Measurements from ENCODE around the gene COMTD1.
"Not testable (repeated sequence)": the region's sequence is repeated elsewhere in the genome, so short reads cannot be mapped to it uniquely, and the experiment has no call there.

The COMTD1 gene

DNA sequence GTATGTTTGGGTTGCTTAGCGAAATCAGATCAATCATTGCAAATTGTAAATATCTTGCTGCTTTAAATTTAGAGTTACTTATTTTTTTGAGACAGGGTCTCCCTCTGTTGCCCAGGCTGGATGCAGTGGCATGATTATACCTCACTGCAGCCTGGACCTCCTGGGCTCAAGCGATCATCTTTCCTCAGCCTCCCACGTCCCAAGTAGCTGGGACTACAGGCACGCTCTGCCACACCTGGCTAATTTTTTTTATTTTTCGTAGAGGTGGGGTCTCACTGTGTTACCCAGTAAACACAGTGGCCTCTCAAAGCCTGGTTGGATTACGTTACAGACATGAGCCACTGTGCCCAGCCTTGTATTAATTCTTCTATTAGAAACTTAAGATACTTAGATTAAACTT, 23.4 kb downstream of the COMTD1 start:
- no peak for DNase-seq

DNA sequence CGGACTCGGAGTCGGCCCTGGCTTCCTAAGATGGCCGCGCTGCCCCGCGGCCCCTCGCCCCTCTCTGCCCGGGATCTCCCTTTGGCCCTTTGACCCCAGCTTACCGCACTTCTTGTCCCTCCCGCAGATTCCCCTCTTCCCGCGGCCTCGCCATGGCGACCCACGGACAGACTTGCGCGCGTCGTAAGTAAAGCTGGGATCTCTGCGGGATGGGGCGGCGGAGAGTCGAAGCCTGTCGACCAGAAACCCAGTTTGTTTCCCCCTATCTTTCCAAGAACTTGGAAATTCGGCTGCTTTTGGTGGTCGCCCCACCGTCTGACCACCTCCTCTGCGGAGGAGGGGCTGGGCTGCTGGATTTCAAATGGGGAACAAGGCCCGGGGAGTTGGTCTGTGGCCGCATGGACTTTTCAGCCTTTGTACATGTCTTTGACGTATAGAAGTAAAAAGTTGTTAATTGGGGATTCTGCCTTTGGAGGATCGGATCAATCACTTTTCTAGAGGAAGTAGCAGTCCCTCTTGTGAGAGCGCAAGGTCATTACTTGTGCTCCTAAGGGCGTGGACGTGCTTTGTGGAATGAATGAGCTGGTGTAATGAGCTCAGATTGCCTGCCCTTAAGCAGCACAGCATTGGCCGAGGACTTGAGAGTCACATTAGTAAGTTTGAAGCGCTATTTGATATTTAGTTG, 24.6 kb downstream of the COMTD1 start:
- no peak for DNase-seq

DNA sequence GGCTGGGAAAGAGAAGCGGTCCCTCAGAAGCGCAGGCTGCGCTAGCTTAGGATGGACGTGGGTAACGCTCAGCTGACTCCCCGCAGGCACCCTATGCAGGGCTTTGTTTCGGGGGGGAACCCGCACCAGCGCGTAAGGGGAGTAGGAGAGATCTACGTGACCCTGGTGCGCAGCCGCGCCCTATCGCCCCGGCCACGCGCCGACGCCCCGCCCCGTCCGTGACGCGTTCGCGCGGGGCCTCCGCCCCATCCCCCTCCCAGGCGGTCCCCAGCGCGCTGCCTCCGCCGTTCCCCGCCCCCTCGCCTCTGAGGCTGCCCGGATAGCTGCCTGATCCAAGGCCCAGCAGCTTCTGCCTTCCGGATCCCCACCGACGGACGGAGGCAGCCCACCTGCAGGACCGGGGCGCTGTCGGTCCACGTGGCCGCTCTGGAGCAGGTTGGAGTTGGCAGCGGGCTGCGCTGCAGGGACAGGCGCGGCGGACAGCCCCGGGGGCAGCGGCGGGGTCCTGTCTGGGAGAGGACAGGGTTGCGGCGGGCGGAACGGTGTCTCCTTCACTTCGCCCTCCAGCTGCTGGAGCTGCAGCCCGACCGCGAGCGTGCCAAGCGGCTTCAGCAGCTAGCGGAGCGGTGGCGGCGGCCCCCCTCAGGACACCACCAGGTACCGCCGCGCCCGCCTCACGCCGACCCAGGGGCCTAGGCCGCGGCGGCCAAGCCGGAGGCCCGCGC, 25.3 kb downstream of the COMTD1 start, which contains the start of gene VDAC2:
VDAC2 (plus strand) TSS at position 515 of the 725 bp plus-strand sequence. CDS start 363 bp downstream, outside the sequence.
- DNase-seq, result peak; percentile 81

DNA sequence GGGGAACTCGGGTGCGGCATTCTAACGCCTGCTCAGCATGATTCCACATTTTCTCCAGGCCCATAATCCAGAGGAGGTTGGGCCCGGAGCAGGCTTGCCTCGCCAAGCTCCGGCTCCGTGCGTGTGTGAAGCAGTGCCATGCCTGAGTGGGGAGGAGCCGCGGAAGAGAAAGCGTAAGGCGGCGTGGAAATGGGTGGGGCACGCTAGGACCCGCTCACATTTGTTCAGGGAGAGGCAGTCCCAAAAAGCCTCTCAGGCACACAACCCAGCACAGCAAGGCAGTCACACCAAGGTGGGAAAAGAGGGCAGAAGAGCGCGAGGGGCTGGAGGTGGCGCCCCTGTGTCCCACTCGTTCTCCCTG, 25.9 kb downstream of the COMTD1 start:
- DNase-seq, result peak; percentile 52

DNA sequence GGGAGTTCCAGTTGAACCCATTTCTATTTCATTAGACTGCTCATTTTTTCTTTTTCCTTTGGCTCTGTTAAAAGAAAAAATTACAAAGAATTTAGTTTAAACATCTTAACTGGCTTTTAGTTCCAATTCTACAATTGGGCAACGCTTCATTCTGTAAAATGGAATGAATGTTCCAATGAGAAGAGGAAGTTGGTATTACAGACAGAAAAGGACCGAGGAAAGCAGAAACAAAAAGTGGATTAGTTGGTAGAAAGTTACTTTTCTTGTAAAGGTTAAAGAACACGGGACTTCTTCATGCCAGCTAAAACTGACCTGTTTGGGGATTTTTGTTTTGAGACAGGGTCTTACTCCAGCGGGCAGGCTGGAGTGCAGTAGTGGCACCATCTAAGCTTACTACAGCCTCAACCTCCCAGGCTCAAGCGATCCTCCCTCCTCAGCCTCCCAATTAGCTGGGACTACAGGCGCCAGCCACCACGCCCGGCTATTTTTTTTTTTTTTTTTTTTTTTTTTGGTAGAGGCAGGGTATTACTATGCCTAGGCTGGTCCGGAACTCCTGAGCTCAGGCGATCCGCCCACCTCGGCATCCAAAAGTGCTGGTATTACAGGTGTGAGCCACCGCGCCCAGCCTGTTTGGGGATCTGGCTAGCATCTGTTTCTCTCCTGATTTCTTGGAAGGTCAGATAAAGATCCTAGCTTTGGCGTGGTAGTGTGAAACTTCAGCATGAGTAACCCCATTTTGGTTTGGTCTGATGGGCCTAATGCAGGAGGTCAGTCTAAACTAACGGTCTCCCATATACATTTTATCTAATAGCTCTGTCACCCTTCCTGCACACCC, 26.5 kb downstream of the COMTD1 start:
- no peak for DNase-seq

DNA sequence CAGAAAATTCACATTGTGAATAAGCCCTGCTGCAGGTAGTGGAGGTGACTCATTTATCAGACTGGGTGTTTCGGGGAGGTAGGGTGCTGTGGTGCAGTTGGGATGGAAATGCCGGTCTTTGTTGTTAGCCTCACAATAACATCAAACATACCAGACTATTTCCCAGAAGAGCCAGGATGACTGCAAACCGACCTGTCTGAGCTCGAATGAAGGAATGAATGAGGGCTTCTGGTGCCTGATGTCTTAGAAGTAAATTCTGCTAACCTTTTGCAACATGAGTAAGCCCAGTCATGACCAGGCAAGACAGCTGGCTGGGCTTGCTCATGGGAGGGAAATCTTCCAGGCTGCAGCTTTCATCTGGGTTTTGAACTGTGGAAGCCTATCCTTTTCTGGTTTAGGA, 27.6 kb downstream of the COMTD1 start:
- no peak for DNase-seq

DNA sequence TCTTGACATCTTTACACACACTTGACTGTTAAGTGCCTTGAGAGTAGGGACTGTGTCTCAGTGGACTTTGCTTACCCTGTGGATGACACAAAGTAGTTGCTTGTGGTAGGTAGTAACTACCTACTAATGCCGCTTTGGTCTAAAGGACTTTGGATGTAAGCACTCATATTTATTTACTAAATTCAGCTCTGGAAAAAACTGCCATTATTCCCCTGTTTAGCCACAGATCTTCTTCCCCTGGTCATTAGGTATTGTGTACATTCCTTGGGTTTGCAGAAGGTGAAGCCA, 28.0 kb downstream of the COMTD1 start:
- DNase-seq, result no peak

DNA sequence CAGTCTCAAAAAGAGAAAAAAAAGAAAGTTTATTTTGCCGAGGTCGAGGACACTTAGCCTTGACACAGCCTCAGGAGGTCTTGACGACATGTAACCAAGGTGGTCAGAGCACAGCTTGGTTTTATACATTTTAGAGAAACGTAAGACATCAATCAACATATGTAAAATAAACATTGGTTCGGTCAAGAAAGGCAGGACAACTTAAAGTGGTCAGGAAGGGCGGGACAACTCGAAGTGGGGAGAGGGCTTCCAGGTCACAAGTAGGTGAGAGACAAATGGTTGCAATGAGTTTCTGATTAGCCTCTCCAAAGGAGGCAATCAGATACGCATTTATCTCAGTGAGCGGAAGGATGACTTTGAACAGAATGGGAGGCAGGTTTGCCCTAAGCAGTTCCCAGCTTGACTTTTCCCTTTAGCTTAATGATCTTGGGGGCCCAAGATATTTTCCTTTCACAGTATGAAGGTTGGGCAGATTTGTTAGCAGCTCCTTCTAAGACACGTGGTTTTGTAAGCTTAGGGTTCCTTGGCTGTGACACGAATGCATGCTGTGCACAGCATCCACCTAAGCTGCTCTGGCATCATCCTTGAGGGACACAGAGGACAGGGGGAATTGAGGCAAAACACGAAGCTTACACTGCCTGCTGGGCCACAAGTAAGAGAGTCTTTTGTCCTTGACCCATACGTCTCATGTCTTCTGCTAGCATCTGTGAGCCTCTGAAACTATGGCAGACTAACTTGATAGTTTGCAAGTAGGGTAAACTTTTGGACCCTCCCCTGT, 28.5 kb downstream of the COMTD1 start:
- DNase-seq, result no peak

DNA sequence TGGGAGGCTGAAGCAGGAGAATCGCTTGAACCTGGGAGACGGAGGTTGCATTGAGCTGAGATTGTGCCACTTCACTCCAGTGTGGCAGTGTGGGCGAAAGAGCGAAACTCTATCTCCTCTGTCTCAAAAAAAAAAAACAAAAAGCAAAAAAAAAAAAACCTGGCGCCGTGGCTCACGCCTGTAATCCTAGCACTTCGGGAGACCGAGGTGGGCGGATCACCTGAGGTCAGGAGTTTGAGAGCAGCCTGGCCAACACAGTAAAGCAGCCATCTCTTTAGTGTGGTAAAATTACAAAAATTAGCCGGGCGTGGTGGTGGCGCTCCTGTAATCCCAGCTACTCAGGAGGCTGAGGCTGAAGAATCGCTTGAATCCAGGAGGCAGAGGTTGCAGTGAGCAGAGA, 29.1 kb downstream of the COMTD1 start:
- not testable (repeated sequence) for DNase-seq

DNA sequence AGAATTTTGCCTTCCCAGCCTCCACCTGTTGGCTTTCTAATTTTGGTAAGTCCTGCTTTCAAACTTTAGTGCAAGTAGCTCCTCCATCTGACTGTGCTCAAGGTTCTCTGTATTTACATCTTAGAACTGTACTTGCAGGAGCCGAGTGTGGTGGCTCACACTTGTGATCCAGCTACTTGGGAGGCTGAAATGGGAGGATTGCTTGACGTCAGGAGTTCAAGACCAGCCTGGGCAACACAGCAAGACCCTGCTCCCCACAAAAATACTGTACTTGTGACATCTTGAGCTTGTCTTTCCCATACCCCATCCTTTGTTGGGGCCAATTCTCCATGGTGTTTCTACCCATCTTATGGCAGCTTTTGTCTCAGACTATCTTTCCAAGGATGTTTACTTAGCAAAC, 29.8 kb downstream of the COMTD1 start:
- no peak for DNase-seq

DNA sequence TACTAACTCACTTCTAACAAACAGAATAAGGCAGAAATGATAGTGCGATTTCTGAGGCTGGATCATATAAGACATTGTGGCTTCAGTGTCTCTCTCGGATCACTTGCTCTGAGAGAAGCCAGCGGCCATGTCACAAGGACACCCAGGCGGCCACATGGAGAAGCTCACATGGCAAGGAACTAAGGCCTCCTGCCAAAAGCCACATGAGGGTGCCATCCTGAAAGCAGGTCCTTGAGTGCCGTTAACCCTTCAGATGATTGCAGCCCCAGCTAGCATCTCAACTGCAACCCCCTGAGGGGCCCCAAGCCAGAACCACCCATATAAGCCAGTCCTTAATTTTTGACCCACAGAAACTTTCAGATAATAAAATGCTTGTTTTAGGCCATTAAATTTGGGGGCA, 32.0 kb downstream of the COMTD1 start:
- DNase-seq, result no peak

DNA sequence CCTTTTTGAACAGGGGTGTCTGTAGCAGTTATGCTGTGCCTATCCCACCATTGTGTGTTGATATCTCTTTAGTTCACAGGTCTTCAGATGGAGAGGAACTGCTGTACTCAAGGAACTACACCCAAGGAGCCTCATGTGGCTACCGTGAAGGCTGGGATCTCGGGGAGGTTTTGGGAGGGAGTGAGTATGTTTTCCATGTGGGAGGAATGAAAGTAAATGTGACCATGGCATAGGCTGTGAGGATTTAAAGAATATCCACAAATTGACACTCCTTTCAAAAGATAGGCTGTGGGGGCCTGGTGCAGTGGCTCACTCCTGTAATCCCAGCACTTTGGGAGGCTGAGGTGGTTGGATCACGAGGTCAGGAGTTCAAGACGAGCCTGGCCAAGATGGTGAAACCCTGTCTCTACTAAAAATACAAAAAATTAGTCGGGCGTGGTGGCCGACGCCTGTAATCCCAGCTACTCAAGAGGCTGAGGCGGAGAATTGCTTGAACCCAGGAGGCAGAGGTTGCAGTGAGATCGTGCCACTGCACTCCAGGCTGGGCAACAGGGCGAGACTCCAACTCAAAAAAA, 32.6 kb downstream of the COMTD1 start:
- DNase-seq, result not testable (repeated sequence)

DNA sequence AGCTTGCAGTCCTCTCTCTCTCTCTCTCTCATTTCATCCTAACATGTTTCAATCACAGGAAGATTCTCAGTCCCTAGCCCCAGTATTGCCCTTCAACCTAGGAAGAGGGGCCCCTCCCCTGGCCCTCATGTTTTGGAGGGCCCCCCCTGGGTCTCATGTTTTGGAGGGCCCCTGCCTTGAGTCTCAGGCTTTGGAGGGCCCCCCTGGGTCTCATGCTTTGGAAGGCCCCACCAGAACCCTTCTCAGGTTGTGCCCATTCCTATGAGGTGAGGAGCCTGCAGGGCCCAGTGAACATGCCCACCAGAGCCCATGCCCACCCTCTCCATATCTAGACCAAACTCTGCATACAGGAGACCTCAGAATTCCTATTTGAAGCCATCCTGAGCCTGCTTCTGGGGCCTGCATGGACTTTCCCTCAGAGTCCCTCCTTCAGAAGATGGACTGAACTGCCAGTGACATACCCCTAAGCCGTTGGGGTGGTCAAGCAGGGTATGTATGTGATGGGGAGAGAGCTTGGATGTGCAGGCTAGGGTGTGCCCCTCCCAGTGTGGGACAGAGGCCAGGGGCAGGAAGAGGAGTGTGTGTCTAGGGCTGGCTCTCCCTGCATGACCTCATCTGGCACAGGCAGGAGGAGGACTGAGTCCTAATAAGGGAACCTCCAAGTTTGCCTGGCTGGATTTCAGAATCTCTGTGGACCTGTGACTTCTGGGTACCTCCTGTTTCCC, 33.3 kb downstream of the COMTD1 start:
- DNase-seq, result no peak

DNA sequence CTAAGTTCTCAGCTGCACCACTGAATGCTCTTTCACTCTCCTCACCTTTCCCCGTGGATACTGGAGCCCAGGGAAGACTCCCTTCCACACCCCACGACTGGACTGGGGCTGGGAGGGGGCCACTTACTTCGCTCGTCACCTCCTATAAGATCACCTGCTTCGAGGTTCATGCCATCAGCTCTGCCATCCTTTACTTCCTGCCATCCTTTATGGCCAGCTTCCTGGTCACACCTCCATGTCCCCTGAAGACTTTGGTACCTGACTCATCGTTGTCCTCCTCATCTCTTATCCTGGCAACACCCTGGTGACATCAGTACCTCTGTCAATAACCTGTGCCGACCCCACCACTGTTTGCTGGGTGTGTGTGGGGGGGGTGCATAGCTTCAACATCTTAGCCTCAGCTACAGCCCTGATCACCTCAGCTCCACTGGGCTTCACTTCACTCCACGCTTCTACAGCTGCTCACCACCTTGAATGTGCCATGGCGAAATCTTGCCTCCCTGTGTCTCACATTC, 33.9 kb downstream of the COMTD1 start:
- no peak for DNase-seq

DNA sequence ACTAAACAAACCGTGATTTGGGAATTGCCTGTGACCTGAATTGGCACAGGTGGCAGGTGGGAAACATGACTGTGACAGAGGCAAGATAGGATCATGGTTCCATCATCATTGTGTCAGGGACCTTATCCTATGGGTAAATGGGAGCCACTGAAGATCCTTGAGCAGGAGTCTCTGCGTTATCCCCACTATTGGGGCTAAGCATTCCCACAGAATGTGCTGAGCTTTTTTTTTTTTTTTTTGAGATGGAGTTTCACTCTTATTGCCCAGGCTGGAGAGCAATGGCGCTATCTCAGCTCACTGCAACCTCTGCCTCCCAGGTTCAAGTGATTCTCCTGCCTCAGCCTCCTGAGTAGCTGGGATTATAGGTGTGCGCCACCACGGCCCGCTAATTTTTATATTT, 35.8 kb downstream of the COMTD1 start:
- not testable (repeated sequence) for DNase-seq

DNA sequence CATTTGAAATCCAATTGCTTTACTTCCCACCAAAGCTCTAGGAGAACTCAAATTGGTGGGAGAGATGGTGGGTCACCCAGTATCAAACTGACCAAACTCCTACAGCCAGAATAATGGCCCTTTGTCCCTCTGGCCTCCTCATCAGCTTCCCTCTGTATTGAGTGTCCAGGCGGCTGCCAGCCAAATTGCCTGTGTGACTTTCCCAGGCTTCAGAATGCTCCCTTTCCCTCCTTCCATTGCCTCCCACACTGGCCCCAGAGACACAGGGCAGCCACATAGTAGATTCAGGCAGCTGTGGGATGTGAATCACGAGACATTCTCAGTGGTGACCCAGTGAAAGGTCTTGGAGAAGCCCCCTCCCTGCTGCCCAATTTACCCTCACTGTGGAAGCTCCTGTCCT, 37.9 kb downstream of the COMTD1 start:
- no peak for DNase-seq

DNA sequence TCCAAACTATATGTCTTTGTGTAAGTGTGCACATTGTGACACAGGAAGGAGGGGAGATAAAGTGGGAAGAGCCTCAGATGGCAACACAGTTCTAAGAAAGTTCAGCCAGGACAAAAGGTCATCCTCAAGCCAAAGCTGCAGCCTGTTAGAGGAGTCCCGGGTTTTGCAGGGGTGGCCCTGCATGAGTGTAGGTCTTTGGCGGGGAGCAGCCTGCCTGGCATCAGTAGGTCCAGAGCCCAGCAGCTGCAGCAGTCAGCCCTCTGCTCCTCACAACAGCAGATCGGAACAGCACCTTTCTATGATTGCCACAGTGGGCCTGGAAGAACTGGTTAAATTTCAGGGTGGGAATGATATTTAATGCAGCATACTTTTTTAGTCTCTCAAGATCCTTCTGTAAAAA, 38.7 kb downstream of the COMTD1 start:
- DNase-seq, result no peak

DNA sequence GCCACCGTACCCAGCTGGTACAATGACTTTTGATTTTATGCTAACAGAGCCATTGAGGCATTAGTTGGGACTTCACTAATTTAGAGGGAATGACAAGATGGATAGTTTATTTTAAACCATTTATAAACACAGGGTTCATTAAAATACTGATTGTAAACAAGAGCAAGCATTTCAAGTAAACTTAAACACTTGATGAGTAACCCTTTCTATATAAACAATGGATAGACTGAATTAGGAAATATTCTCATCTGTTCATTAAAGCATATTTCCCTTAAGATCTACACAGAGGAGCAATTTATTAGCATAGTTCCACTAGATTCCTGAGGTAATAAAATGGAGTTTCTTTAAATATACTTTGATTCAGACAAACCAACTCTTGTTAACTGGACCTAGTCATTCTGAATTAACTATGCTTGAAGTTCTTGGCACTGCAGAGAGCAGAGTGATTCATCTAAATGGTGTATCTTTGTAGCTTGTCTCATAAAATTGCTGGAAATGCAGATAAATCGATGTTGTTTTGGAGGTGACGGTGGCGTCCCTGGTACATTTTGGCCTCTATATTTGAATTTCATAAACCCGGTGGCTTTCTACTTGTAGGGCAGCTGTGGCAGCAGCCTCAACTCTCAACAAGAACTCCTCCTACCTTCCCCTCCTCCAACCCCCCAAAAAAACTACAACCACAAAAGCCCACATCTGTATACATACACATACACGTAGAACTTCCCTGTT, 40.6 kb downstream of the COMTD1 start:
- no peak for DNase-seq

DNA sequence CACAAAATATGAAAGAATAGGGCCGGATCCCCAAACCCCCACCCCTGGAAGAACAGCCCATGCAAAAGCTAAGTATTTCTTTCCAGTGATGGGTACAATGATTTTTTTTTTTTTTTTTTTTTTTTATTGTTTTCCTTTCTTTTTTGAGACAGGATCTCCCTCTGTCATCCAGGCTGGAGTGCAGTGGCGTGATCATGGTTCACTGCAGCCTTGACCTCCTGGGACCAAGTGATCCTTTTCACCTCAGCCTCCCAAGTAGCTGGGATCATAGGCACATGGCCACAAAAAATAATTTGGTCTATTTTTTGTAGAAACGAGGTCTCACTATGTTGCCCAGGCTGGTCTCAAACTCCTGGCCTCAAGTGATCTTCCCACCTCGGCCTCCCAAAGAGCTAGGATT, 41.1 kb downstream of the COMTD1 start:
- not testable (repeated sequence) for DNase-seq

DNA sequence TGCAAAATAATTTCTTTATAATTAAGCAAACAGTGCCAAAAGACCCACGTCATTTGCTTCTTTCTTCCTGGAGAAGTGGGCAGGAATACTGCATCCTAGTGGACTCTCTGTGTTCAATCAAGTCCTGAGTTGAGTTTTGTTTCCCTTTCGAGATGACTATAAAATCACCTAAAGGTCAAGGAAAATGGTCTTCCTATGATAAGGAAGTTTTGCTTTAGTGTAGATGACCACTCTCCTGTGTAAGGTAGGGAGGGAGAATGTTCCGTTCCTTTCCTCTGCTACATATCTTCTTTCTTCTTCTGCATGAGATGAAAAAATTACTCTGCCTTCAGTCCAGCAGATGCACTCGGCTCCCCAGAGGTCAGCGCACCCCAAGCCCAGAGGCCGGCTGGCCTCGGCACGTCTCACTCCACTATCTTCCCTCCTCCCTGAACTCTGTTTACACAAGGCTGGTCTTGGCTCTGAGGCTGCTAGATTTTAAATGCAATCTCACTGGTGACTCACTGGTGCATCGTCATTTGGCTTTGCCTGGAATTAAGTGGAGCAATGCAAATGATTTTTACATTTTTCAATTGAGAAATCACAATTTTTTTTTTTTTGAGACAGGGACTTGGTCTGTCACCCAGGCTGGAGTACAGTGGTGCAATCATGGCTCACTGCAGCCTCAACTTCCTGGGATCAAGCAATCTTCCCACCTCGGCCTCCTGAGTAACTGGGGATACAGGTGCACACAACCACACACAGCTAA, 43.8 kb downstream of the COMTD1 start:
- DNase-seq, result no peak

Measured in NCI-H345 (cell line).